Activated CD8-positive, alpha-beta memory T cell treated with anti-CD3 and anti-CD28 coated beads for 4 hours (primary cell): ENCODE measurements around the gene PGBD5.

Experiments used
- DNase-seq, 2 donors: peaks; one replicate each; pipeline ENCODE4 v3.0.0-alpha.2; 2020; ENCODE audit warnings: low read depth in 2 of 2

Gene PGBD5

DNA sequence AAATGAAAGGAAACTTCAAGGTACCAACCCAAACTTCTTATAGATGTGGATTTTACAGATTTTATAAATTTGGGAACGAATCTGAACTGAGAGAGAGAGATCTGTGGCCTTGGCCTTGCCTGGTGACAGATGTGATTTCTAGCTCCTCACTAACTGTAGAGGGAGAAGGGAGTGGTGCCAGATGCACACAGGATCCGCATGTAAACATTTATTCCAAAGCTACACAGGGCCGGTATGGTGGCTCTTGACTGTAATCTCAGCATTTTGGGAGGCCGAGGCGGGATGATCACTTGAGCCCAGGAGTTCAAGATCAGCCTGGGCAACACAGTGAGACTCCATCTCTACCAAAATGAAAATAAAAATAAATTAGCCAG lies 77.1 kb downstream of the PGBD5 start:
- DNase-seq, result no peak

GRCh38 chr1:230348386-230349019 lies 77.6 kb downstream of the PGBD5 start:
- no peak for DNase-seq

GRCh38 chr1:230347896-230348295 lies 78.2 kb downstream of the PGBD5 start:
- no peak for DNase-seq

- DNase-seq, result no peak
Measured at GRCh38 chr1:230345139-230345885, 80.8 kb downstream of the PGBD5 start.

DNA sequence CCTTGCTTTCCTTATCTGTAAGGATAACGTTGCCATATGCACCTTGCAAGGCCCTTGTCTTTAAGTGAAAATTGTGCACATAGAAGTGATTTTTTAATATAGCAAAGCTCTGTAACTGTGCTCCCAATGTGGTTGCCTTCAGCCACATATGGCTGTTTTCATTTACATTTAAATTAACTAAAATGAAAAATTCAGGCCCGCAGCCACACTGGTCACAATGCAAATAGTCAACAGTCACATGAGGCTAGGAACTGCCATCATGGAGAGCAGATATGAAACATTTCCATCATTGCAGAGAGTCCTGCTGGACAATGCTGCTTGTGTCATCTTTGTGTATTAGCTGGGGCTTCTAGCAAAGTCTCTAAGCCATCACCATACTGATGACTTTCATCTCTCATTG lies 83.4 kb downstream of the PGBD5 start:
- DNase-seq, result no peak

DNA sequence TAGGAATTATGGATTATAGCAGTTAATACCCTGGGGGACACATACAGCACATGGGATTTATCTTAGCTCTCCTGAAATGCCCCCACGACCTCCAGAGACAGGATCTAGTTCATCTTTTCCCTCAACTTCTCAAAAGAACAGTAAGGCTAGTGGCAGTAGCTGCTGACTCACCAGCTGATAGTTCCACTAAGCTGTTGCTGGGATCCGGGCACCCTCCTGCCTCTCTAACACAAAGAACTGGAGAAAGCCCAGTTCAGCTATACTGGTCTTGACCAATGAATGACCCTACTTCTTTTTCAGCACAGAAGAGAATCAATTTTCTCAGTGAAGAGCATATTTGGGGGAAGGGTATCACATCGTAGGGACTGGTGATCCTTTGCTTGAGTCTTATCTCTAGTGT lies 84.1 kb downstream of the PGBD5 start:
- no peak for DNase-seq

GRCh38 chr1:230341162-230341546 lies 85.0 kb downstream of the PGBD5 start:
- no peak for DNase-seq

DNA sequence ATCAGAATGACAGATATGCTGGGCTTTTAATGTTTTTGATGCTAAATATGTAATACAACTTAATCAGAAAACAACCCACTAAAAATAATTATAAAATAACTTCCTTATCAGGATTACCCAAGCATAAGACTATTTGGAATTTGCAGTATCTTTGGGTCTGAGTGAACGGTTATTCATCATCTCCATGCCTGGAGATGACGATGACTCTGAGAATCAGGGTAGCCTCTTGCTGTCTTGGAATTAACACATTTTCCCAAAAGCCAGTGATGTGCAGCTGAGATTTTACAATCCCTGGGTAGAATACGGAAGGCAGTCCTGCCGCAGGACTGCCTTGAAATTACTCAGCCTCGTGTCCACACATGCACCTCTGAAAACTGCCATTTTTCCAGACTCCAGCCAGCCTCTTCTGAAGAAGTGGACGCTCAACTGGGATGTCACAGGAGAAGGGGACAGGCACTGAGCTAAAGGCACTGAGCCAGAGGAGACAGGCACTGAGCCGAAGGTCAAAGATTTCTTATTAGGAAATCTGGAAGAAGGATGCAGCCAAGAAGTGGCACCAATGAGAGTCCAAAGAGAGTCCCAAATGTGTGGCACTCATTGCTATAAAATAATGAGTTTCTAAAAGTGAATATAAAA lies 85.5 kb downstream of the PGBD5 start:
- no peak for DNase-seq

DNA sequence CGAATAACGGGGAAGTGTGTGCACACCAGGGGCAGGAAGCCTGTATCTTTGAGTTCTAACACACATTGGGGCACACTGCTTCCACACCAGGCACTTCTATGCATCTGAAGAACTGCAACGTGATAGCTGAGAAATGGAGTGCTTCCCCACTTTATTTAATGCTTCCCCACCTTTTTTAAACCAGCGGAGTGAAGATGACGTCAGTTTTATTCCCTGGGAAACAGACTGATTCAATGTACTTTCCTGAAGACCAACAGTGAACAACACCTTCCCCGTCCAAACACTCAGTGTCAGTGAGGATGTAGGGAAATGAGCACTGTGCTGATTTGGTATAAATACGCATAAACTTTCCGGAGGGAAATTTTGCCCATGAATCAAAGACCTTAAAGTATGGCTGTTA lies 87.1 kb downstream of the PGBD5 start:
- no peak for DNase-seq

DNA sequence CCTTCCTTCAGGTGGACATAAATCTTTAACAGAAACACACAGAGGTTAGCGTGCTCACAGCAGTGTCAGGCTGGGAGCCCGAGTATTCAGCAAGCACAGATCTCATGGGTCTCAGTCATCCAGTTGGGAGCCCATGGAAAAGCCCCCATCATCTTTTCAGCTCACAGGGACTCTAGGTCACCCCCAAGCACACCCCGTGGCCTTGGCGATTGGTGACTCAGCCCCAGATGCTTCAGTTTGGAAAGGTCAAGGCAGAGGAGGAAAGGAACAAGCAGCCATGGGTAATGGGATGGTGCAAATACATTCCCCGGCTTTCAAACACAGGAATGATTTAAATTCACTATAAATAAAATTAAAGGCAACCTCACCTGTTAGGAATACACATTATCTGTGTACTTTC lies 88.9 kb downstream of the PGBD5 start:
- DNase-seq, result no peak

GRCh38 chr1:230335861-230336522 lies 90.1 kb downstream of the PGBD5 start:
- DNase-seq, result no peak

- DNase-seq, result no peak
Measured at GRCh38 chr1:230334447-230334837, 91.7 kb downstream of the PGBD5 start.

GRCh38 chr1:230333590-230334446 lies 92.3 kb downstream of the PGBD5 start:
- no peak for DNase-seq

- no peak for DNase-seq
Measured at GRCh38 chr1:230332575-230333066, 93.5 kb downstream of the PGBD5 start.

GRCh38 chr1:230332061-230332460 lies 94.1 kb downstream of the PGBD5 start:
- no peak for DNase-seq

DNA sequence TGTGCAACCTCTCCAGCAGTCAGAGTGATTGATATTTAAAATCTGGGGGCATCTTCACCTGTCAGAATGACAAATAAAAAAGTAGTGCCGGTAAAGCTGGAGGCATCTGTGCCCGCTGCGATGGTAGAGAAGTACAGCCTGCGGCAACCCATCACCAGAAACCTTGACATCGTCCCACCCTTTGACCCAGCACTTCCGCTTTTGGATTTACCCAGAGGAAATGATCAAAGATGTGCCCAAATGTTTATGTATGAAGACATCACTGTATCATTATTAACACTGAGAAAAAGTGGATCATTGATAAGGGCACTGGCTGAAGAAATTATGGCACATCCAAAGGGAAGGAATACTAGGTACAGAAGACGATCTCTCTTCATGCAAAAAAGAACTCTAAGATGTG lies 96.0 kb downstream of the PGBD5 start:
- DNase-seq, result no peak

GRCh38 chr1:230328342-230329015 lies 97.7 kb downstream of the PGBD5 start:
- DNase-seq, result no peak

GRCh38 chr1:230327892-230328284 lies 98.2 kb downstream of the PGBD5 start:
- DNase-seq, result no peak

GRCh38 chr1:230326971-230327891 lies 98.9 kb downstream of the PGBD5 start:
- no peak for DNase-seq

- DNase-seq, result no peak
Measured at GRCh38 chr1:230323686-230324085, 102.4 kb downstream of the PGBD5 start.
